Keratinocyte (primary cell): ENCODE results near the gene CTNND1.

Experiments
- EZH2 ChIP-seq: IDR thresholded peaks from one replicate; pipeline ENCODE4 v1.6.1; 2012; ENCODE audit warnings: inconsistent platforms, mild to moderate bottlenecking, low read length, moderate library complexity
- TF ChIP-seq, protein P1 (sequence below), 3 experiments: IDR thresholded peaks in 1 of 3; conservative IDR thresholded peaks in 1 of 3; optimal IDR thresholded peaks in 1 of 3; 2 replicates in 2 of 3; 3 replicates in 1 of 3; pipeline versions ENCODE3 to v1.5.1; 2011; ENCODE audit warnings: low read length in 3 of 3, mild to moderate bottlenecking in 3 of 3, moderate library complexity in 2 of 3, control low read depth in 1 of 3, inconsistent platforms in 1 of 3; ENCODE audit not compliant: insufficient read depth in 2 of 3; ENCODE audit errors: extremely low read depth in 1 of 3

- TF ChIP-seq, protein P1, sequence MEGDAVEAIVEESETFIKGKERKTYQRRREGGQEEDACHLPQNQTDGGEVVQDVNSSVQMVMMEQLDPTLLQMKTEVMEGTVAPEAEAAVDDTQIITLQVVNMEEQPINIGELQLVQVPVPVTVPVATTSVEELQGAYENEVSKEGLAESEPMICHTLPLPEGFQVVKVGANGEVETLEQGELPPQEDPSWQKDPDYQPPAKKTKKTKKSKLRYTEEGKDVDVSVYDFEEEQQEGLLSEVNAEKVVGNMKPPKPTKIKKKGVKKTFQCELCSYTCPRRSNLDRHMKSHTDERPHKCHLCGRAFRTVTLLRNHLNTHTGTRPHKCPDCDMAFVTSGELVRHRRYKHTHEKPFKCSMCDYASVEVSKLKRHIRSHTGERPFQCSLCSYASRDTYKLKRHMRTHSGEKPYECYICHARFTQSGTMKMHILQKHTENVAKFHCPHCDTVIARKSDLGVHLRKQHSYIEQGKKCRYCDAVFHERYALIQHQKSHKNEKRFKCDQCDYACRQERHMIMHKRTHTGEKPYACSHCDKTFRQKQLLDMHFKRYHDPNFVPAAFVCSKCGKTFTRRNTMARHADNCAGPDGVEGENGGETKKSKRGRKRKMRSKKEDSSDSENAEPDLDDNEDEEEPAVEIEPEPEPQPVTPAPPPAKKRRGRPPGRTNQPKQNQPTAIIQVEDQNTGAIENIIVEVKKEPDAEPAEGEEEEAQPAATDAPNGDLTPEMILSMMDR (optimal IDR thresholded peaks at IDR 0.05 in 1 of 3, IDR thresholded peaks at IDR 0.05 in 1 of 3, conservative IDR thresholded peaks at IDR 0.05 in 1 of 3; ENCODE audit: extremely low read depth in 1 of 3, insufficient read depth in 2 of 3, low read length in 3 of 3): no peak
- TF ChIP-seq EZH2: no peak
Measured at GRCh38 chr11:57787006-57787604, 25.5 kb downstream of the CTNND1 start.
